Fibroblast of mammary gland (primary cell): Measurements from ENCODE around the gene SEPHS1.
"Not testable (repeated sequence)": the region's sequence is repeated elsewhere in the genome, so short reads cannot be mapped to it uniquely, and the experiment has no call there.

Source experiments
- DNase-seq: peaks from one replicate; pipeline ENCODE4 v3.0.0-alpha.2; 2010; ENCODE audit warnings: low read depth
- H3K4me3 ChIP-seq: 2 replicates; pipeline ENCODE4 v1.5.1; 2011; ENCODE audit warnings: low read depth, mild to moderate bottlenecking, low read length, moderate library complexity; ENCODE audit not compliant: control insufficient read depth
- CTCF ChIP-seq: conservative IDR thresholded peaks from 2 replicates; pipeline ENCODE4 v1.5.1; 2011; ENCODE audit warnings: low read depth, low read length, inconsistent platforms; ENCODE audit not compliant: control insufficient read depth, insufficient read depth

SEPHS1 gene

GRCh38 chr10:13390604-13391522, 42.8 kb upstream of the SEPHS1 start:
- H3K4me3 ChIP-seq: no peak overlapping the region
- DNase-seq: peak; percentile 23
- no peak for TF ChIP-seq CTCF

GRCh38 chr10:13388478-13389230, 40.6 kb upstream of the SEPHS1 start:
- TF ChIP-seq CTCF: no peak
- H3K4me3 ChIP-seq: no peak overlapping the region
- no peak for DNase-seq

DNA sequence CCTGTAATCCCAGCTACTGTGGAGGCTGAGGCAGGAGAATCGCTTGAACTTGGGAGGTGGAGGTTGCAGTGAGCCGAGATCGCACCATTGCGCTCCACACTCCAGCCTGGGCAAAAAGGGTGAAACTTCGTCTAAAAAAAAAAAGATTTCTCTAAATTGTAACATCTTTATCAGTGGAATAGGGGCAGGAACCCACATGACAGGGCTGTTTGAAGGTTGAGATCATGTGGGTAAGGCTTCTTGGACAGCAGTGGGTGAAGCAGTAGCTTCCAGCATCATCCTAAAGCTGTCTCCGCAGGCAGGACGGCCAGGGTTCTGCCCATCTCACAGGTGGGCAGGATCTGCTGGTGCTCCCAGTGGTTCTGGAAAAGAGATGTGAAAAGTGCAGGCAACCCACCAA, 37.9 kb upstream of the SEPHS1 start:
- no peak for TF ChIP-seq CTCF
- no peak for DNase-seq
- H3K4me3 ChIP-seq: no peak overlapping the region

- TF ChIP-seq CTCF: no peak
- no peak for DNase-seq
- no peak overlapping the region for H3K4me3 ChIP-seq
Measured at GRCh38 chr10:13383399-13383761, 35.3 kb upstream of the SEPHS1 start.

DNA sequence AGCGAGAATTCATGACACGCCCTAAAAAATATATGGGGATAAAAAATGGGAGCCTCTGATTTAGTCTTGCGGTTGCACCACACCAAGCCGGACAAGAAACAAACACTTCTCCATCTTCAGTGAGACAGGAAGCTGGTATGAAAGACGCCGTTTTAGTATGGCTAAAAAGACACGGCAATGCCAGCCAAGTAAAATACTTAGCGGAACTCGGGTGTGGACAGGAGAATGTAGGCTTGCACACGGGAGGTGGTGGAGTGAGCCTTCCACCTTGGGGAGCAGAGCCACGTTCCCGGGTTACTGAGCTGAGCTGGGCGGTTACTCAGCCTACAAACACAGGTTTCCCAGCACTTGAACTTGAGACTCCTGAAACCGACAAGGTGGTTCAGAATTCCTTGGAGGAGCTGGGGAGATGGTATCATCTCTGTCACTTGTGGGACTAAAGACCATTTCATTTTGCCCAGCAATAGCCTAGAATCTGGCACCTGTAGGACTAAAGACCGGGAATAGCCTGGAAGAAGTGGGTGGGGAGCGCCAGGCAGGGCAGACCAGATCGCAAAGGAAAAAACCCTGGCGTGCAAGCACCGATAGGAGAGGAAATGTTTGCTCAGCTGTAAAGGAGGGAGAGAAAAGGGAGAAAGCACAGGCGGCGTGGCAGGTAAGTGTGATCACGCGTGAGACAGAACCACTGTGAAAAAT, 34.8 kb upstream of the SEPHS1 start:
- TF ChIP-seq CTCF: no peak
- no peak overlapping the region for H3K4me3 ChIP-seq
- DNase-seq: no peak

- H3K4me3 ChIP-seq, DNase-seq: not testable (repeated sequence)
Measured at GRCh38 chr10:13379061-13379460, 31.0 kb upstream of the SEPHS1 start.

DNA sequence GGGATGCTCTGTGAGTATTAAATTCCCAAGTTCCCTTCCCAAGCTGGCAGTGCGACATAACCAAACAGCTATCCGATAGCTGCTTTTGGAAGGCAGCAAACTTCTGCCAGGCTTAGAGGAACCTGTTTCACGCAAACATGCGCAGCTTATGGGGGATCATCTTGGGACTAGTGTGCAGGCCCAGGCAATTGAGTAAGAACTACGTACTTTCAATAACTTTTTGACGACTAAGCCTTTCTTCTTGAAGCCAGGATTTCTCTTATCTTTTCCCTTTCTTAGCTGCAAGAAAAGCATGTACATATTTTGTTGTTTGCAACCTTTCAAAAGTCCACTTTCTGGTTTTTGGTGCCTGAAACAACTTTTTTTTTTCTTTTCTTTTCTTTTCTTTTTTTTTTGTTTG, 28.7 kb upstream of the SEPHS1 start:
- no peak for DNase-seq
- TF ChIP-seq CTCF: no peak
- H3K4me3 ChIP-seq: no peak overlapping the region
